Fibroblast of villous mesenchyme (primary cell): ENCODE data around the gene MFSD11. TPM values are rescaled to one million over a fixed set of nuclear protein-coding genes. Genes with fewer than 3 reads are reported as not detected.
"Not testable (repeated sequence)": the region's sequence is repeated elsewhere in the genome, so short reads cannot be mapped to it uniquely, and the experiment has no call there.

Experiments
- DNase-seq: peaks from one replicate; pipeline ENCODE4 v3.0.0-alpha.2; 2010; ENCODE audit warnings: low read depth
- H3K4me3 ChIP-seq: 2 replicates; pipeline ENCODE4 v1.5.1; 2011; ENCODE audit warnings: low read depth, mild to moderate bottlenecking, low read length
- total RNA-seq: library from RNA; depleted of rRNA; stranded (reverse); fragments of >200 nt; gene quantifications from 2 replicates; pipeline ENCODE4 v1.2.3, GENCODE V29; 2012
- TF ChIP-seq, protein P1 (sequence below): IDR thresholded peaks from 2 replicates; pipeline ENCODE4 v1.5.1; 2012; ENCODE audit warnings: low read depth, mild to moderate bottlenecking, low read length; ENCODE audit not compliant: insufficient read depth

Gene MFSD11
- total RNA-seq, 1 donor, result 44.5 TPM

- peak; percentile 97 for DNase-seq
- TF ChIP-seq, protein P1, sequence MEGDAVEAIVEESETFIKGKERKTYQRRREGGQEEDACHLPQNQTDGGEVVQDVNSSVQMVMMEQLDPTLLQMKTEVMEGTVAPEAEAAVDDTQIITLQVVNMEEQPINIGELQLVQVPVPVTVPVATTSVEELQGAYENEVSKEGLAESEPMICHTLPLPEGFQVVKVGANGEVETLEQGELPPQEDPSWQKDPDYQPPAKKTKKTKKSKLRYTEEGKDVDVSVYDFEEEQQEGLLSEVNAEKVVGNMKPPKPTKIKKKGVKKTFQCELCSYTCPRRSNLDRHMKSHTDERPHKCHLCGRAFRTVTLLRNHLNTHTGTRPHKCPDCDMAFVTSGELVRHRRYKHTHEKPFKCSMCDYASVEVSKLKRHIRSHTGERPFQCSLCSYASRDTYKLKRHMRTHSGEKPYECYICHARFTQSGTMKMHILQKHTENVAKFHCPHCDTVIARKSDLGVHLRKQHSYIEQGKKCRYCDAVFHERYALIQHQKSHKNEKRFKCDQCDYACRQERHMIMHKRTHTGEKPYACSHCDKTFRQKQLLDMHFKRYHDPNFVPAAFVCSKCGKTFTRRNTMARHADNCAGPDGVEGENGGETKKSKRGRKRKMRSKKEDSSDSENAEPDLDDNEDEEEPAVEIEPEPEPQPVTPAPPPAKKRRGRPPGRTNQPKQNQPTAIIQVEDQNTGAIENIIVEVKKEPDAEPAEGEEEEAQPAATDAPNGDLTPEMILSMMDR, result no peak
- peak overlapping the region; percentile 7 for H3K4me3 ChIP-seq
These were observed 21.1 kb upstream of the MFSD11 start for GRCh38 chr17:76716839-76717215.

DNA sequence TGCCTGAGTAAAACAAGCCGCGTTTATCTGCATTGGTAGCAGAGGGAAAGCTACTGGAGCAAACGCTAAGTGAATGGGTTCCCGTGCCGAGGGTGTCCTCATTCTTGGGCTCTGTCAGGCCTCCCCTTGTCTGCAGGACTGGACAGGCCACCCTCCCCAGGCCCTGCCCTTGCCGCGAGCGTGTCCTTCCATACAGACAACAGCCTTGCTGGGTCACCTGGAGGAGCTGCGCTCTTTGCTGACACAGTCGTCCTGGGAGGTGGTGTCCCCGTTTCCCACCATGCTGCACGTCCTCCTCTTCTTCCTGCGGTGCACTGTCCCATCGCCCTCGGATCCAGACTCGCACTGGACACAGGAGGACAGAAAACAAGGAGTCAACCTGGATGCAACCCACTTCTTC is 19.4 kb upstream of the MFSD11 start:
- DNase-seq, result no peak
- no peak overlapping the region for H3K4me3 ChIP-seq
- TF ChIP-seq, protein P1, result no peak

- DNase-seq, result no peak
- no peak overlapping the region for H3K4me3 ChIP-seq
- TF ChIP-seq, protein P1, result no peak
These were observed 17.7 kb upstream of the MFSD11 start for GRCh38 chr17:76720211-76720610.

DNA sequence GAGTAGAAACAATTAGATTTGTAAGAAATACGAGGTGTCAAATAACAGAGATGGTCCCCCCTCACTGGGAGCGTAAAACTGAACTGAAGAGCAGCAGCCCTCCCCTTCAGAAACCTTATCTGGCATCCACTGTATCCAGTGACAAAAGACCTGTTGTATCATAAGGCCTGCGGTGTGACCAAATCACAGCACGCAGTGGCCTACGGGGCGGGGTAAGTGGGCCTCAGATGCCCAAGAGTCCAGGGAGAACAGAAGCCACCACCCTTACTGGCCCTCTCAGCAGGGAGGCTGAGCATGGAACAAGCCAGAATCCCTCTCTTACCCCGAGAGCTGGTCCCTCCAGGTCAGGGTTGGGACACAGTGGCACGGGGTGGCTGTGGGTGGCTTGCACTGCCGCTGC is 17.0 kb upstream of the MFSD11 start:
- no peak overlapping the region for H3K4me3 ChIP-seq
- DNase-seq, result no peak
- TF ChIP-seq, protein P1, result no peak

DNA sequence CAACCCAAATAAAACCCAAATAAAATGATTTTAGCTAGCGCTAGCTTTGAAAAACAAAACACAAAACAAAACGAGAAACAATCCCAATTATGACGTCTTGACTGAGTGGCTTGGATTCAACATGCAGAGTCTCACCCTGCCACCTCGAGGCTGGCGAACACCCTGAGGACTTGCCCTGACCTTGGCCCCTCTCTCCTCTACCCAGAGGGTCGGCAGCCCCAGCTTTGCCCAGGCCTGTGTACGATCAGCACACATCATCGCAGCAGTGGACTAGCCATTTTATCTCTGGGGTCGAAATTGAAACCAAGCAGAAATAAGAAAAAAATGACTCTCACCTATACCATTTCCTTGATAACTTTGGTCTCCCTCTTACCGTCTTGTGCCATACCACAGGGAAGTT is 16.5 kb upstream of the MFSD11 start:
- DNase-seq, result no peak
- TF ChIP-seq, protein P1, result no peak
- no peak overlapping the region for H3K4me3 ChIP-seq

DNA sequence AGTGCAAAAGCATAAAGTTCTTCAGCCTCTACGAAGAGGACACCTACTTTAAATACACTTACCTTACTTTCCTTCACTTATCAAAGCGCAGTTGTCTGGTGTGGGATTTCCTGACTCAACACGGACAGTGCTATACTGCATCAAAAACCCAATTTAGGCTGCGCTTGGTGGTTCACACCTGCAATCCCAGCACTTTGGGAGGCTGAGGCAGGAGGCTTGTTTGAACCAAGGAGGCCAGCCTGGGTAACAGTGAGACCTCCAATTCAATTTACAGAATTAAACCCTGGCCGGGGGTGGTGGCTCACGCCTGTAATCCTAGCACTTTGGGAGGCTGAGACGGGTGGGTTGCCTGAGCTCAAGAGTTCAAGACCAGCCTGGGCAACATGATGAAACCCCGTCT is 15.6 kb upstream of the MFSD11 start:
- no peak overlapping the region for H3K4me3 ChIP-seq
- TF ChIP-seq, protein P1, result no peak
- DNase-seq, result no peak

DNA sequence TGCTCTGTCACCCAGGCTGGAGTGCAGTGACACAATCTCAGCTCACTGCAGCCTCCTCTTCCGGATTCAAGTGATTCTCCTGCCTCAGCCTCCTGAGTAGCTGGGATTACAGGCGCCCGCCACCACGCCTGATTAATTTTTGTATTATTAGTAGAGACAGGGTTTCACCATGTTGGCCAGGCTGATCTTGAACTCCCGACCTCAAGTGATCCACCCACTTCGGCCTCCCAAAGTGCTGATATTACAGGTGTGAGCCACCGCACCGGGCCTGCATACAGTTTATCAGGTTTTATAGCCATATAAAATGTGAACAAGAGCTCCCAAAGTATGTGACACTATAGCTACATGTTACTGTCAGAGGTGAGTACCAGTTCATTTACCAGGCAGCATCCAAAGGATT is 14.9 kb upstream of the MFSD11 start:
- DNase-seq, H3K4me3 ChIP-seq: not testable (repeated sequence)
